AG09309 (cell line): Measurements from ENCODE around the gene DIABLO.
"Not testable (repeated sequence)": the region's sequence is repeated elsewhere in the genome, so short reads cannot be mapped to it uniquely, and the experiment has no call there.

Experiments
- DNase-seq: peaks from one replicate; pipeline ENCODE4 v3.0.0-alpha.2; 2010; ENCODE audit warnings: low read depth
- H3K4me3 ChIP-seq: 2 replicates; pipeline ENCODE4 v1.5.1; 2011; ENCODE audit warnings: mild to moderate bottlenecking, low read depth, low read length, moderate library complexity; ENCODE audit not compliant: control insufficient read depth
- TF ChIP-seq, protein P1 (sequence below): IDR thresholded peaks from 2 replicates; pipeline ENCODE4 v1.5.1; 2011; ENCODE audit warnings: mild to moderate bottlenecking, low read depth, low read length, inconsistent platforms; ENCODE audit not compliant: insufficient read depth, control insufficient read depth; ENCODE audit errors: missing control alignments

Gene DIABLO

DNA sequence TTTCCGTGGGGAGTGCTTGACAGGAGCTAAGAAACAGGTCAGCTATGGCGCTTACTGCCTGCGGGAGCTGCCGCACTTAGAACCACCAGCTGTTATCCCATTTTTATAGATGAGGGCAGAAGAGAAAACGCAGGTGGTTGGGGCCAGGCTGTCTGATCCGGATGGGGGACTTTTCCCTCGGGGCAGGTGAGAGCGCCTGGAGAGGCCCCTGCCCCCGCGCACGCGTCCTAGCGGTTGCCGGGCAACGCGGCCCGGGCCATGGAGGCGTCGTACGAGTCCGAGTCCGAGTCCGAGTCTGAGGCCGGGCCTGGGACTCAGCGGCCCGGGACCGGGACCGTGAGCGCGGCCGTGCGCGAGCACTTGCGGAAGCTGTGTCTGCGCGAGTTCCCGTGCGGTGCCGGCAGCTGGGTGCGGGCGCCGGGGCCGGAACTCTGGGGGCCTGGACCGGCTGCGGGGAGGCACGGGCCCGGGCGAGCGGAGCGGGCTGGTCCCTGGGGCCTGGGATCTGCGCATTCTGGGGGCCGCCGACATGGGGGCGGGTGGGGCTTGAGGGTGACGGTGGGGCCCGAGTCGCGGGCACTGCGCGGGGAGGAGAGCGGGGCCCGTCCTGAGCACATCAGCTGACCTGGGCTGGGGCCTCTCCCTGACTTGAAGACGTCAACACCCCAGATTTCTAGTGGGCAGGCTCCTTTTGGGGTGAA is 42.8 kb downstream of the DIABLO start, which contains the start of gene LRRC43:
Gene LRRC43, plus strand, starts transcription at position 237 of the 701 bp plus-strand sequence. Its CDS starts 22 bp downstream, at position 259.
- peak within 1 kb of the TSS; percentile 33 for H3K4me3 ChIP-seq
- TF ChIP-seq, protein P1, sequence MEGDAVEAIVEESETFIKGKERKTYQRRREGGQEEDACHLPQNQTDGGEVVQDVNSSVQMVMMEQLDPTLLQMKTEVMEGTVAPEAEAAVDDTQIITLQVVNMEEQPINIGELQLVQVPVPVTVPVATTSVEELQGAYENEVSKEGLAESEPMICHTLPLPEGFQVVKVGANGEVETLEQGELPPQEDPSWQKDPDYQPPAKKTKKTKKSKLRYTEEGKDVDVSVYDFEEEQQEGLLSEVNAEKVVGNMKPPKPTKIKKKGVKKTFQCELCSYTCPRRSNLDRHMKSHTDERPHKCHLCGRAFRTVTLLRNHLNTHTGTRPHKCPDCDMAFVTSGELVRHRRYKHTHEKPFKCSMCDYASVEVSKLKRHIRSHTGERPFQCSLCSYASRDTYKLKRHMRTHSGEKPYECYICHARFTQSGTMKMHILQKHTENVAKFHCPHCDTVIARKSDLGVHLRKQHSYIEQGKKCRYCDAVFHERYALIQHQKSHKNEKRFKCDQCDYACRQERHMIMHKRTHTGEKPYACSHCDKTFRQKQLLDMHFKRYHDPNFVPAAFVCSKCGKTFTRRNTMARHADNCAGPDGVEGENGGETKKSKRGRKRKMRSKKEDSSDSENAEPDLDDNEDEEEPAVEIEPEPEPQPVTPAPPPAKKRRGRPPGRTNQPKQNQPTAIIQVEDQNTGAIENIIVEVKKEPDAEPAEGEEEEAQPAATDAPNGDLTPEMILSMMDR, result no peak
- no peak for DNase-seq

DNA sequence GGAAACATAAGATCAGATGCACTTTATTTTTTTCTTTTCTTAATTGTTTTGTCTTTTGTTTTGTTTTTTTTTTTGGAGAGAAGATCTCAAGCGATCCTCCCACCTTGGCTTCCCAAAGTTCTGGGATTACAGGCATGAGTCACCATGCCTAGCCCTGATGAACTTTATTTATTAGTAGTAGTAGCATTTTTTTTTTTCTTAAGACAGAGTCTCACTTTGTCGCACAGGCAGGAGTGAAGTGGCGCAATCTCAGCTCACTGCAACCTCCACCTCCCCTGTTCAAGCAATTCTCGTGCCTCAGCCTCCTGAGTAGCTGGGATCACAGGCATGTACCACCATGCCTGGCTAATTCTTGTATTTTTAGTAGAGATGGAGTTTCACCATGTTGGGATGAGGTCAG is 49.4 kb downstream of the DIABLO start:
- DNase-seq, H3K4me3 ChIP-seq: not testable (repeated sequence)

DNA sequence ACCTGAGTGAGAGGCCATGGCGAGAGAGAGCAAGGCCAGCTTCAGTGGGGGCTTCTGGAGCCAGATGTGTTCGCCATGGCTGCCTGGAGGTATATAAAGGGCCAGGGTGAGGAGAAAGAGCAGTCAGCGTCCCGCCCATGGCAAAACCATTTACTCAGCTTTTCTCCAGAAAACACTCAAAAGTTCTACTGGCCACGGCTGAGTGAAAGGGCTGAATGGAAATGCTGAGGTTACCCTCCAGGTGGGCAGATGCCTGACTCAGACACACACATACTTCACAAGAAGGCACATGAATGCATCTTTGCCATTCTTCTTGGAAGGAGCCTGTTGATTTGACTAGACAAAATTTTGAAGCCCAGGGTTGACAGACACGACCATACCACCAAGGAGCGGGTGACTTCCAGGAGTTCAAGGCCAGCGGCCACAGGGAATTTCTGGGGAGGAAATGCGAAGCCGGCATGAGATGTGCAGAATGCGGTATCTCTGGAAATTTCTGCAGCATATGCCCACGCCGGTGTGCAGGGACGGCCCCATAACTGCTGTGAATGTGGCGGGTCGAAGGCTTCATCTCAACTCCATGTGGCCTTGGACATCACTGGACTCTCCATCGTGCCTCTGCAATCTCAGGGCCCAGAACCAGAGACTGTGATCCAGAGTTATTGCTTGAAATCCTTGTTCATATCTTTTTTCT is 51.6 kb downstream of the DIABLO start, which contains the start of gene IL31:
Gene IL31, minus strand, starts transcription at position 67 of the 691 bp plus-strand sequence. Its CDS starts 49 bp downstream, at position 18.
- DNase-seq, result no peak
- TF ChIP-seq, protein P1, result no peak

DNA sequence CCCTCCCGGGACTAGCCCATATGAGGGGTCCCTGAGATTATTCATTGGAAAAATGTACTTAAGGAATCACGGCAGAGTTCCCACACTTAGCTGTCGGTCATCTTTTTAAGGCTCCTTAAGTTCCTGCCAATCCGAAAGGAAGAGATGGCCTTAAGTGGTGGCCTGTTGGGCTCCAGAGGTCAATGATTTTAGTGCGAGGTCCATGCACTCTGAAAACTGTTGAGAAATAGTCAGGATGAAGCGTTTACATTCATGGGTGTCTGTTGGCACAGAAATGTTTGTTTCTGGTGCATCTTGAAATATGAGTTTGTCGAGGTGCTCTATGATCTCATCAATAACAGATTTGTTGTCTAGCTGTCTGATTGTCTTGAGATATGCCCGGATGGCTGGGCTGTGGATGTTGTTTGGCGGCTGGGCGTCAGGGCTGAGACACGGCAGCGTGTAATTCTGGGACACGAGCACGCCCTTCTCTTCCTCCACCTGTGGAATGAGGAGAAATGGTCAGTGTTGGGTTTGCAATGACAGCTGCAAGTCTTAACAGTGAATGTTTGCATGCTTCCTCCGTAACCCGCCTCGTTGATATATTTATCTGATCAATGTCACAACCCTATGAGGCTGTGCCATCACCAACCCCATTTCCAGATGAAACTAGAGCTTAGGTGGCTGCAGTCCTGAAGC is 53.5 kb downstream of the DIABLO start:
- TF ChIP-seq, protein P1, result no peak
- no peak for DNase-seq
- no peak overlapping the region for H3K4me3 ChIP-seq

More for the DNA sequence above, 51.6 kb downstream of the DIABLO start, which contains the start of gene IL31:
- H3K4me3 ChIP-seq, result no peak within 1 kb of the TSS

DNA sequence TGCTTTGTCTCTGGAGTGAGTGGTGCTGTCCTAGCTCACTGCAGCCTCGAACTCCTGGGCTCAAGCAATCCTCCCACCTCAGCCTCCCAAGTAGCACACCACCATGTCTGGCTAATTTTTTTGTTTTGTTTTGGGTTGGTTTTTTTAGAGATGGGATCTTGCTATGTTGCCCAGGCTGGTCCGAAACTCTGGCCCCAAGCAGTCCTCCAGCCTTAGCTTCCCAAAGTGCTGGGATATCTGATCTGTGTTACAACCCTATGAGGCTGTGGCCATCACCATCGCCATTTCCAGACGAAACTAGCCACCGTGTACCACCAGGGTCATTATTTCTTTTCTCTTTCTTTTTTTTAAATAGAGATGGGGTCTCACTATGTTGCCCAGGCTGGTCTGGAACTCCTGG is 54.5 kb downstream of the DIABLO start:
- no peak overlapping the region for H3K4me3 ChIP-seq
- no peak for DNase-seq
- TF ChIP-seq, protein P1, result no peak

DNA sequence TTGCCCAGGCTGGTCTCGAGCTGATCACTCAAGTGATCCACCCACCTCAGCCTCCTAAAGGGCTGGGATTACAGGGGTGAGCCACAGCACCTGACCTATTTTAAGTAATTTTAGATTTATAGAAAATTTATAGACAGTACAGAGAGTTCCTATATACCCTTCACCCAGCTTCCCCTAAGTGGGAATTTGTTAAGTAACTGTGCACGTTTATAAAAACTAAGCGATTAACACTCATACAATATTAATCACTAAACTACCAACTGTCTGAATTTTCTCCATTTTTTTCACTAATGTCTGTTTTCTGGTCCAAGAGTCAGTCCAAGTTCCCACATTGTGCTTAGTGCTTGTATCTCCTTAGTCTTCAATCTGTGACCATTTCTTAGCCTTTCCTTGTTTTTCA is 57.4 kb downstream of the DIABLO start:
- no peak overlapping the region for H3K4me3 ChIP-seq
- no peak for DNase-seq
- TF ChIP-seq, protein P1, result no peak
